HEK293 (cell line): ENCODE data around the gene ANKRD50.

Source experiments
- GLIS1 ChIP-seq: fragments of 450-650 bp; formaldehyde crosslinking; IDR thresholded peaks from 2 replicates; pipeline ENCODE4 v1.5.1; 2016; ENCODE audit warnings: missing biosample characterization, missing genetic modification characterization
- HOXC10 ChIP-seq: sonication (generic); formaldehyde crosslinking; IDR thresholded peaks from 2 replicates; pipeline ENCODE4 v1.8.1; 2023; ENCODE audit warnings: mild to moderate bottlenecking, missing genetic modification reagents
- IKZF3 ChIP-seq: fragments of 450-650 bp; IDR thresholded peaks from 2 replicates; pipeline ENCODE4 v1.5.0; 2018; ENCODE audit warnings: missing biosample characterization, mild to moderate bottlenecking, missing genetic modification characterization, moderate library complexity
- OVOL3 ChIP-seq: fragments of 450-650 bp; formaldehyde crosslinking; IDR thresholded peaks from 2 replicates; pipeline ENCODE4 v1.5.1; 2016; ENCODE audit warnings: missing biosample characterization, missing genetic modification characterization
- RBAK ChIP-seq: fragments of 450-650 bp; formaldehyde crosslinking; IDR thresholded peaks from 2 replicates; pipeline ENCODE4 v1.5.1; 2016; ENCODE audit warnings: missing biosample characterization, missing genetic modification characterization
- REPIN1 ChIP-seq: fragments of 450-650 bp; formaldehyde crosslinking; IDR thresholded peaks from 2 replicates; pipeline ENCODE4 v1.5.1; 2017; ENCODE audit warnings: missing biosample characterization, missing genetic modification characterization, low read depth
- SCRT2 ChIP-seq: fragments of 450-650 bp; formaldehyde crosslinking; IDR thresholded peaks from 2 replicates; pipeline ENCODE4 v1.5.1; 2016; ENCODE audit warnings: missing biosample characterization, missing genetic modification characterization
- SETDB1 ChIP-seq: IDR thresholded peaks from one replicate; pipeline ENCODE4 v1.6.1; 2017; ENCODE audit warnings: mild to moderate bottlenecking, low read length, moderate library complexity, mixed read lengths; ENCODE audit not compliant: insufficient read length
- ZBTB20 ChIP-seq: fragments of 450-650 bp; formaldehyde crosslinking; IDR thresholded peaks from 2 replicates; pipeline ENCODE4 v1.5.1; 2016; ENCODE audit warnings: missing biosample characterization, missing genetic modification characterization
- ZNF133 ChIP-seq: fragments of 450-650 bp; formaldehyde crosslinking; IDR thresholded peaks from 2 replicates; pipeline ENCODE4 v1.5.1; 2016; ENCODE audit warnings: missing biosample characterization, missing genetic modification characterization
- ZNF146 ChIP-seq: fragments of 450-650 bp; formaldehyde crosslinking; IDR thresholded peaks from 2 replicates; pipeline ENCODE4 v1.5.1; 2016; ENCODE audit warnings: missing biosample characterization, missing genetic modification characterization
- ZNF169 ChIP-seq: fragments of 450-650 bp; formaldehyde crosslinking; IDR thresholded peaks from 2 replicates; pipeline ENCODE4 v1.5.1; 2016; ENCODE audit warnings: missing biosample characterization, missing genetic modification characterization
- ZNF184 ChIP-seq: fragments of 450-650 bp; IDR thresholded peaks from 2 replicates; pipeline ENCODE4 v1.5.1; 2018; ENCODE audit warnings: missing biosample characterization, mild to moderate bottlenecking, missing genetic modification characterization
- ZNF266 ChIP-seq: fragments of 450-650 bp; formaldehyde crosslinking; IDR thresholded peaks from 2 replicates; pipeline ENCODE4 v1.5.1; 2016; ENCODE audit warnings: missing biosample characterization, missing genetic modification characterization, low read depth
- ZNF341 ChIP-seq: fragments of 450-650 bp; formaldehyde crosslinking; IDR thresholded peaks from 2 replicates; pipeline ENCODE4; 2016; ENCODE audit warnings: low read depth, missing biosample characterization, missing genetic modification characterization
- ZNF362 ChIP-seq: fragments of 450-650 bp; formaldehyde crosslinking; IDR thresholded peaks from 2 replicates; pipeline ENCODE4 v1.5.1; 2016; ENCODE audit warnings: missing biosample characterization, missing genetic modification characterization
- ZNF473 ChIP-seq: fragments of 450-650 bp; formaldehyde crosslinking; IDR thresholded peaks from 2 replicates; pipeline ENCODE4 v1.5.1; 2017; ENCODE audit warnings: missing biosample characterization, missing genetic modification characterization
- ZNF510 ChIP-seq: fragments of 450-650 bp; formaldehyde crosslinking; IDR thresholded peaks from 2 replicates; pipeline ENCODE4 v1.5.1; 2018; ENCODE audit warnings: mild to moderate bottlenecking, missing genetic modification characterization, missing biosample characterization; ENCODE audit not compliant: insufficient replicate concordance
- ZNF571 ChIP-seq: fragments of 450-650 bp; formaldehyde crosslinking; IDR thresholded peaks from 2 replicates; pipeline ENCODE4 v1.5.0; 2017; ENCODE audit warnings: missing biosample characterization, missing genetic modification characterization
- ZNF596 ChIP-seq: fragments of 450-650 bp; IDR thresholded peaks from 2 replicates; pipeline ENCODE4 v1.5.0; 2018; ENCODE audit warnings: missing biosample characterization, mild to moderate bottlenecking, missing genetic modification characterization, moderate library complexity
- ZNF629 ChIP-seq: fragments of 450-650 bp; formaldehyde crosslinking; IDR thresholded peaks from 2 replicates; pipeline ENCODE4 v1.5.1; 2017; ENCODE audit warnings: missing biosample characterization, missing genetic modification characterization
- ZNF660 ChIP-seq: fragments of 450-650 bp; IDR thresholded peaks from 2 replicates; pipeline ENCODE4 v1.5.1; 2018; ENCODE audit warnings: missing biosample characterization, mild to moderate bottlenecking, missing genetic modification characterization
- TF ChIP-seq, protein P1 (sequence below): fragments of 450-650 bp; formaldehyde crosslinking; IDR thresholded peaks from 2 replicates; pipeline ENCODE4 v1.5.1; 2016; ENCODE audit warnings: missing biosample characterization, missing genetic modification characterization
- TF ChIP-seq, protein P2 (sequence below): fragments of 450-650 bp; formaldehyde crosslinking; IDR thresholded peaks from 2 replicates; pipeline ENCODE4 v1.5.1; 2016; ENCODE audit warnings: missing biosample characterization, missing genetic modification characterization
- TF ChIP-seq, protein P3 (sequence below): fragments of 450-650 bp; formaldehyde crosslinking; IDR thresholded peaks from 2 replicates; pipeline ENCODE4 v1.5.1; 2017; ENCODE audit warnings: missing biosample characterization, missing genetic modification characterization

The ANKRD50 gene

GRCh38 chr4:124631760-124632159 is 80.8 kb downstream of the ANKRD50 start (continued):
- TF ChIP-seq REPIN1 (tag by site-specific recombination), result no peak
- no peak for TF ChIP-seq ZNF169
- TF ChIP-seq ZNF133 (tag by site-specific recombination), result no peak
- TF ChIP-seq ZNF473 (tag by site-specific recombination), result no peak
- peak; percentile 86; the same call in 1 of the 2 replicates for TF ChIP-seq ZNF660 (tag by site-specific recombination)
- no peak for TF ChIP-seq HOXC10
- TF ChIP-seq ZNF571 (tag by site-specific recombination), result no peak
- no peak for TF ChIP-seq GLIS1 (tag by site-specific recombination)
- TF ChIP-seq RBAK, result no peak
- TF ChIP-seq ZNF596 (tag by site-specific recombination), result no peak
- no peak for TF ChIP-seq OVOL3
- TF ChIP-seq, protein P1, sequence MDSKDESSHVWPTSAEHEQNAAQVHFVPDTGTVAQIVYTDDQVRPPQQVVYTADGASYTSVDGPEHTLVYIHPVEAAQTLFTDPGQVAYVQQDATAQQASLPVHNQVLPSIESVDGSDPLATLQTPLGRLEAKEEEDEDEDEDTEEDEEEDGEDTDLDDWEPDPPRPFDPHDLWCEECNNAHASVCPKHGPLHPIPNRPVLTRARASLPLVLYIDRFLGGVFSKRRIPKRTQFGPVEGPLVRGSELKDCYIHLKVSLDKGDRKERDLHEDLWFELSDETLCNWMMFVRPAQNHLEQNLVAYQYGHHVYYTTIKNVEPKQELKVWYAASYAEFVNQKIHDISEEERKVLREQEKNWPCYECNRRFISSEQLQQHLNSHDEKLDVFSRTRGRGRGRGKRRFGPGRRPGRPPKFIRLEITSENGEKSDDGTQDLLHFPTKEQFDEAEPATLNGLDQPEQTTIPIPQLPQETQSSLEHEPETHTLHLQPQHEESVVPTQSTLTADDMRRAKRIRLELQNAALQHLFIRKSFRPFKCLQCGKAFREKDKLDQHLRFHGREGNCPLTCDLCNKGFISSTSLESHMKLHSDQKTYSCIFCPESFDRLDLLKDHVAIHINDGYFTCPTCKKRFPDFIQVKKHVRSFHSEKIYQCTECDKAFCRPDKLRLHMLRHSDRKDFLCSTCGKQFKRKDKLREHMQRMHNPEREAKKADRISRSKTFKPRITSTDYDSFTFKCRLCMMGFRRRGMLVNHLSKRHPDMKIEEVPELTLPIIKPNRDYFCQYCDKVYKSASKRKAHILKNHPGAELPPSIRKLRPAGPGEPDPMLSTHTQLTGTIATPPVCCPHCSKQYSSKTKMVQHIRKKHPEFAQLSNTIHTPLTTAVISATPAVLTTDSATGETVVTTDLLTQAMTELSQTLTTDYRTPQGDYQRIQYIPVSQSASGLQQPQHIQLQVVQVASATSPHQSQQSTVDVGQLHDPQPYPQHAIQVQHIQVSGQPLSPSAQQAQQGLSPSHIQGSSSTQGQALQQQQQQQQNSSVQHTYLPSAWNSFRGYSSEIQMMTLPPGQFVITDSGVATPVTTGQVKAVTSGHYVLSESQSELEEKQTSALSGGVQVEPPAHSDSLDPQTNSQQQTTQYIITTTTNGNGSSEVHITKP, result no peak
- TF ChIP-seq, protein P2, sequence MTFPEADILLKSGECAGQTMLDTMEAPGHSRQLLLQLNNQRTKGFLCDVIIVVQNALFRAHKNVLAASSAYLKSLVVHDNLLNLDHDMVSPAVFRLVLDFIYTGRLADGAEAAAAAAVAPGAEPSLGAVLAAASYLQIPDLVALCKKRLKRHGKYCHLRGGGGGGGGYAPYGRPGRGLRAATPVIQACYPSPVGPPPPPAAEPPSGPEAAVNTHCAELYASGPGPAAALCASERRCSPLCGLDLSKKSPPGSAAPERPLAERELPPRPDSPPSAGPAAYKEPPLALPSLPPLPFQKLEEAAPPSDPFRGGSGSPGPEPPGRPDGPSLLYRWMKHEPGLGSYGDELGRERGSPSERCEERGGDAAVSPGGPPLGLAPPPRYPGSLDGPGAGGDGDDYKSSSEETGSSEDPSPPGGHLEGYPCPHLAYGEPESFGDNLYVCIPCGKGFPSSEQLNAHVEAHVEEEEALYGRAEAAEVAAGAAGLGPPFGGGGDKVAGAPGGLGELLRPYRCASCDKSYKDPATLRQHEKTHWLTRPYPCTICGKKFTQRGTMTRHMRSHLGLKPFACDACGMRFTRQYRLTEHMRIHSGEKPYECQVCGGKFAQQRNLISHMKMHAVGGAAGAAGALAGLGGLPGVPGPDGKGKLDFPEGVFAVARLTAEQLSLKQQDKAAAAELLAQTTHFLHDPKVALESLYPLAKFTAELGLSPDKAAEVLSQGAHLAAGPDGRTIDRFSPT (tag by site-specific recombination), result no peak
- no peak for TF ChIP-seq SCRT2 (tag by site-specific recombination)
- no peak for TF ChIP-seq ZNF146
- peak; percentile 51; the same call in 1 of the 2 replicates for TF ChIP-seq ZNF629 (tag by site-specific recombination)
- no peak for TF ChIP-seq ZNF510
- no peak for TF ChIP-seq IKZF3 (tag by site-specific recombination)
- TF ChIP-seq ZNF184, result no peak
- TF ChIP-seq, protein P3, sequence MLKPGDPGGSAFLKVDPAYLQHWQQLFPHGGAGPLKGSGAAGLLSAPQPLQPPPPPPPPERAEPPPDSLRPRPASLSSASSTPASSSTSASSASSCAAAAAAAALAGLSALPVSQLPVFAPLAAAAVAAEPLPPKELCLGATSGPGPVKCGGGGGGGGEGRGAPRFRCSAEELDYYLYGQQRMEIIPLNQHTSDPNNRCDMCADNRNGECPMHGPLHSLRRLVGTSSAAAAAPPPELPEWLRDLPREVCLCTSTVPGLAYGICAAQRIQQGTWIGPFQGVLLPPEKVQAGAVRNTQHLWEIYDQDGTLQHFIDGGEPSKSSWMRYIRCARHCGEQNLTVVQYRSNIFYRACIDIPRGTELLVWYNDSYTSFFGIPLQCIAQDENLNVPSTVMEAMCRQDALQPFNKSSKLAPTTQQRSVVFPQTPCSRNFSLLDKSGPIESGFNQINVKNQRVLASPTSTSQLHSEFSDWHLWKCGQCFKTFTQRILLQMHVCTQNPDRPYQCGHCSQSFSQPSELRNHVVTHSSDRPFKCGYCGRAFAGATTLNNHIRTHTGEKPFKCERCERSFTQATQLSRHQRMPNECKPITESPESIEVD (tag by site-specific recombination), result no peak
- TF ChIP-seq ZNF341 (tag by site-specific recombination), result no peak
- TF ChIP-seq ZNF266 (tag by site-specific recombination), result no peak
- TF ChIP-seq ZNF362 (tag by site-specific recombination), result no peak
- TF ChIP-seq SETDB1, result no peak
- peak; percentile 80 for TF ChIP-seq ZBTB20 (tag by site-specific recombination)
